GM18868 (cell line): ENCODE data around the gene ADAP1.

Experiments
- ATAC-seq: cut with Tn5 transposase; IDR thresholded peaks from one replicate; pipeline ENCODE4 v1.9.1; 2021; ENCODE audit warnings: mild to moderate bottlenecking, moderate library complexity; ENCODE audit not compliant: unreplicated experiment

Gene ADAP1

GRCh38 chr7:990352-990932, 36.0 kb upstream of the ADAP1 start:
- ATAC-seq = no peak

DNA sequence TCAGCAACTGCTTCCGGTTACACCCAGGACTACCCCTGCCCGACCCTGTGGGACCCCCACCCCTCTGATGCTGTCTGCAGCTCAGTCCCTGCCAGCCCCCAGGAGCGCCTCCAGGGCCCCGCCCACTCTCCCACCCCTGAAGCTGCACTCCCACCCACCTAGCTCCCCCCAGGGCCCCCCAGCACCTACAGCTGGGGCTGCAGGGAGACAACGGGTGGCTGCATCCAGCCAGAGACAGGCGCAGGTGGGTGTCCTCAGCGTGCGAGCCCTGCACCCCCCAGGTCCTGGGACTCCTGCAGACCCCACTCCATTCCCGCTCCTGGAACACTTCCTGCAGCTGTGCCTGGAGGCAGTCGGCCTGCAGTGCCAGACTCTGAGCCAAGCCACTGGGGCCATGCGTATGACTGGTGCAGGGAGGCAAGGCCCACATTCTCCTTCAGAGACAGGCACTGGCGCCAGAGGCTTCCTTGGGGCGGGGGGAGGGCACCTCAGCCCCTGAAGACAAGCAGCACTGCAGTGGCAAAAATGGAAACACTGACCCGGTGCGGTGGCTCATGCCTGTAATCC, 34.6 kb upstream of the ADAP1 start:
- no peak for ATAC-seq

GRCh38 chr7:988426-988911, 34.0 kb upstream of the ADAP1 start:
- peak; percentile 34 for ATAC-seq

DNA sequence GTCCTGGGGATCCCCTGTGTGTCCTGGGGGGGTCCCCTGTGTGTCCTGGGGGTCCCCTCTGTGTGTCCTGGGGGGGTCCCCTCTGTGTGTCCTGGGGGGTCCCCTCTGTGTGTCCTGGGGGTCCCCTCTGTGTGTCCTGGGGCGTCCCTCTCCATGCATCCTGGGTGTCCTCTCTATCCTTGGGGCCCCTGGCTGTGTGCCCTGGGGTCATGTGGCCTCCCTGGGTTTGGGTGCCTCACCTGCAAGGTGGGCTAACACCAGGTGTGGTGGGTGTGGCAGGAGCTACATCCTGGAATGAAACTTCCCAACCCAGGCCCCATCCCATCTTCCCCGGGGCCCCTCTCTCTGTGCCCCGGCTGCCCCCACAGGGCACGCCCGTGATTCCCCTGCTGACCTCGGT, 33.4 kb upstream of the ADAP1 start:
- no peak for ATAC-seq

GRCh38 chr7:986766-987751, 32.6 kb upstream of the ADAP1 start:
- ATAC-seq = no peak

DNA sequence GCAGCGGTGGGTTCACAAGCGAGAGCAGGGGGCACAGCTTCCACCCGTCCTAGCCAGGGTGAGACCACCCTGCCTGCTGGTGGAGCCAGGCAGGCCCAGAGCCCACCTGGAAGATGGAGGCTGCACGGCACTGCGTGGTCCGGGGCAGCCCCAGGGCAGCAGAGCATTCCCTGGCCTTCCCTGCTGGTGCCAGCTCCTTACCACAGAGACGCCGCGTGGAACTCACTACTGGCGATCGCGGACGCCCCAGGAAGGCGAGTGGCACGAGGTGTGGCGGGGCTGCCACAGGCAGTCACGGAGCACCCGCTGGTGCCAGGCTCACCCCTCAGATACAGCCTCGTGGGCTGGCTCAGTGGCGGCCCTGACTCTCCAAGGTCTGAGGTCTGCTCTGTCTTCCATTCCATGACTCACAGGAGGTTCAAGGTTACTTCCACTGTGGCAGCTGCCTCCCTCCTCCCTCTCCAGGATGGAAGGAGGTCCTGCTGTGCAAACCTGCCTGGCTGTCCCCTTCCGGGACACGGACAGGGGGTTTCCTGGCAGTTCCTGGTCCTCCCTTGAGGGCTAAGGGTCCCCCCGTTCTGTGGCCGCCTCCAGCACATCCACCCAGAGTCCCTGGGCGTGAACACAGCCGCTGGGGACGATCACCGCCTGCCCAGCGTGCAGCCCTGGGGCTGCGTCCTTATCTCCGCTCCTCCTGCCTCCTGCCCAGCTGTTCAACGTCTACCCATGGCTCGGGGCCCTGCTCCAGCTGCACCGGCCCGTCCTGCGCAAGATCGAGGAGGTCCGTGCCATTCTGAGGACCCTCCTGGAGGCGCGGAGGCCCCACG, 31.6 kb upstream of the ADAP1 start:
- ATAC-seq = no peak

DNA sequence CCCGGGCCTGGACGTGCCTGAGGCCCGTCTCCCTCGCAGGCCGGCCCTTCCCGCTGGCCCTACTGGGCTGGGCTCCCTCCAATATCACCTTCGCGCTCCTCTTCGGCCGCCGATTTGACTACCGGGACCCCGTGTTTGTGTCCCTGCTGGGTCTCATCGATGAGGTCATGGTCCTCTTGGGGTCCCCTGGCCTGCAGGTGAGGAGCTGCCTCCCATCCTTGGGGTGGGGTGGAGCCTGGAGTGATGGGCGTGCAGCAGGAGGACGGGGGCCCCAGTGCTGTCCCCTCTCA, 30.6 kb upstream of the ADAP1 start:
- ATAC-seq = no peak

DNA sequence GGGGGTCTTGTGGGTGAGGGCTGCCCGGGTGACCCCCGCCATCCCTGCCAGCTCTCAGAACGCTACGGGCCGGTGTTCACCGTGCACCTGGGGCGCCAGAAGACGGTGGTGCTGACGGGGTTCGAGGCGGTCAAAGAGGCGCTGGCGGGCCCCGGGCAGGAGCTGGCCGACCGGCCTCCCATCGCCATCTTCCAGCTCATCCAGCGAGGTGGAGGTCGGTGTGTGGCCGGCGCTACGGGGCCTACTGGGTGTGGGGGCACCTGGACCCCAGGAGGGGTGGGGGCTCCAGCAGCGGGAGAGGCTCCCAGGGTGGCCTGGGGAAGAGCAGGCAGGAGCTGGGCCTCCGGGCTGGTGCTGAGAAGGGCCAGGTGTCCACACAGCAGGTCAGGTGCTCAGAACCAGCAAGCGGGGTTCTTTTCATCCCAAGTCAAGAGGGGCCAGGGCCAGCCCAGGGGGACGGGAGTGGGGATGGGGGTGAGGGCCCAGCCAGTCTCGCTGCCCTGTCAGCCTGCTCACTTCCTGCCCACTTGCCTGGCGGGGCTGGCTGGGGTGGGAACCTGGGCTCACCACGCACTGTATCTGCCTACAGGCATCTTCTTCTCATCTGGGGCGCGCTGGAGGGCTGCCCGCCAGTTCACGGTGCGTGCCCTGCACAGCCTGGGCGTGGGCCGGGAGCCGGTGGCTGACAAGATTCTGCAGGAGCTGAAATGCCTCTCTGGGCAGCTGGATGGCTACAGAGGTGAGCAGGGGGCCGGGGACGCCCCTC, 30.1 kb upstream of the ADAP1 start:
- ATAC-seq = no peak

DNA sequence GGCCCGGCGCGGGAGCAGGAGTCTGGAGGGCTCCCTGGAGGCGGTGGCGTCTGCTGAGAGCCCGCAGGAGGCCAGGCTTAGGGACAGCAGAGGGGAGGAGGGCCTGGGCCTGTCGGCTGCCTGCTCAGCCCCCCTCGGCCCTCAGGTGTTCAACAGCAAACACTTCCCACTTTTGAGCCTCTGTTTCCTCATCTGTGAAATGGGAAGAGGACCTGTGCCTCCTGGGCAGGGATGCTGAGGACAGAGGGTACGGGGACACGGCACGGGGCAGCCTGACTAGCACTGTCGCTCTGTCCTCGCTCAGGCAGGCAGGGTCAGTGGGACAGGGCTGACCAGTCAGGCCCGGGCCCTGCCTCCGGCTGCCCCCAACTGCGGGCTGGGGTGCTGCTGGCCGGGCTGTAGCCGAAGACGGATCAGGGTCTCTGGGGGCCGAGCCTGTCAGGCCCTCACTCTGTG, 29.2 kb upstream of the ADAP1 start:
- no peak for ATAC-seq

DNA sequence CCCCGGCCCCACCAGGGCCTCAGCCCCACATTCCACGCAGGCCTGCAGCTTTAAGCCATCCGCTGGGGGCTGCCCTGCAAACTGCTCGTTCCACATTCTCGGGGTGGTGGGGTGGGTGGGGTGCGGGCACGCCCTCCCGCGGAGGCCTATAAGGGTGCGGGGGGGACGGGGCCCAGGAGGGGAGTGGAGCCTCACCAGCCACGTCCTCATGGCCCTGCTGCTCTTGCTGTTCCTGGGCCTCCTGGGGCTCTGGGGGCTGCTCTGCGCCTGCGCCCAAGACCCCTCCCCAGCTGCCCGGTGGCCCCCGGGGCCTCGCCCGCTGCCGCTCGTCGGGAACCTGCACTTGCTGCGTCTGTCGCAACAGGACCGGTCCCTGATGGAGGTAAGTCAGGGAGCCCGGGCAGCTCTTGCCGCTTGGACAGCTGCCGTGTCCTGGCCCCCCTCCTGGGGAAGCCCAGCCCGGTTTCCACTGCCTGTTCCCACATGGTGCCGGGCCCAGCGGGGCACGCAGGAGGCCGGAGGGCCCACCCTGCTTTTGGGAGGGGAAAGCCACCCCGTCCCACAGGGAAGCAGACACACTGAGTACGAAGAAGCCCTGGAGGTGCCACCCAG, 28.6 kb upstream of the ADAP1 start, which contains the start of gene CYP2W1:
Gene CYP2W1, plus strand, starts transcription at position 178 of the 612 bp plus-strand sequence. Its CDS starts 31 bp downstream, at position 209.
- no peak for ATAC-seq

DNA sequence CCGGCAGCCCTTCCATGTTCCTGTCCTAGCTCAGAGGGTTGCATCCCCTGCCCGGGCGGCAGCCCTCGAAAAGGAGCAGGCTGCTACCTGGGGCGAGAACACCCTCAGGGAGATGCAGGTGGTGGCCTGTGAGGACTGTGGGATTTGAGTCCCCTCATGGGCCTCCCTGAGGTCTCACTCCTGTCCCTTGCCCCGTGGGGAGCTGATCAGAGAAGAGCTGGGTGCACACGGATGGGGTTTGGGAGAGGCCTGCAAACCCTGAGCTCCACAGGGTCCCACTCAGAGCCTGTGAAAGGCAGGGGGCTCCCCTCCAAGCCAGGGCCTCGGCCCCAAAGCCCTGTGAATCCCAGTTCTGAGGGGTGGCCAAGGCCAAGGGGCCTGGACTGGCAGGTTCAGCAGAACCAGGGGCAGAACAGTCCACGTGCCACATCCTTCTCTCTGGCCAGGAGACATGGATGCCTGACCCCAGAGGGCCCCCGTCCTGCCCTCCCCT, 28.1 kb upstream of the ADAP1 start:
- ATAC-seq = no peak

DNA sequence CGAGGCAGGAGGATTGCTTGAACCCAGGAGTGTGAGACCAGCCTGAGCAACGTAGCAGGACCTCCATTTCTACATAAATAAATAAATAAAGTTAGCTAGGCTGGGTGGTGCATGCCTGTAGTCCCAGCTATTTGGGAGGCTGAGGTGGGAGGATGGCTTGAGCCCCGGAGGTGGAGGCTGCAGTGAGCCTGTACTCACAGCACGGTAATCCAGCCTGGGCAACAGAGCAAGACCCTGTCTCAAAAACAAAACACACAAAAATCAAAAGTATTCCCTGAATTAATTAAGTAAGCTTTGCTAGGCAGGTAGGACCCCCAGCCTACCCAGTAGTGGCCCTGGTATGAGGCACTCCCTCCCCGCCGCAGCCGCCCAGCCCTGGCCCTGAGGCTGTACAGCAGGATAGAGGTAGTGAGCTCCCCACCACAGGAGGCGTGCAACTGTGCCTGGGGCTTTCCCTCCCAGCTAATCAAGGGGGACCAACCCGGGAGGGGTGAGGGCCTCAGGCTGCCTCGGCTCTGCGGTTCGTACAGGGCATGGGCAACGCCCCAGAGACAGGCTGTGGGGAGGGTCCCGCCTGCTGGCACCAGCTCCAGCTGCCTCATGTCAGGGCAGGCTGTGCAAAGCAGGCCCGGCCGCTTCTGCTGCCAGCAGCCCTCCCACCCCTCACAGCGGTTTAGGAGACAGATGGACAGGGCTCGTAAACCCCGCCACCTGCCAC, 27.5 kb upstream of the ADAP1 start:
- ATAC-seq = no peak

GRCh38 chr7:979886-980571, 25.5 kb upstream of the ADAP1 start:
- peak; percentile 71 for ATAC-seq

DNA sequence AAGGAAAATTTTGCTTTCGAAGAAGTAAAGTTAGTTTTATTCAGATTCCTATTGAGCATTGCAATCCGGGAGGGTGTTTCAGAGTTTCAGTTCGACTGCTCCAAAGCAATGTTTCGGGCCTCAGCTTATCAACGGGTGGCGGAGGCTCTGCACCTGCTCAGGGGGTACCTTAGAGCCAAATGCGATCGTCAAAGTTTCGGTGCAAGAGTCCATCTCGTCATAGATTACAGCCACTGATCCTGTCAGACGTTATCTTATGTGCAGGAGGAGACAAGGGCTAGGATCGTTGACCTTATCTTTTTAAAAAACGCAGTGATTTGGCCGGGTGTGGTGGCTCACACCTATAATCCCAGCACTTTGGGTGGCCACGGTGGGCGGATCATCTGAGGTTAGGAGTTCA, 24.7 kb upstream of the ADAP1 start:
- no peak for ATAC-seq

- ATAC-seq = no peak
Measured at GRCh38 chr7:978416-979091, 24.1 kb upstream of the ADAP1 start.

DNA sequence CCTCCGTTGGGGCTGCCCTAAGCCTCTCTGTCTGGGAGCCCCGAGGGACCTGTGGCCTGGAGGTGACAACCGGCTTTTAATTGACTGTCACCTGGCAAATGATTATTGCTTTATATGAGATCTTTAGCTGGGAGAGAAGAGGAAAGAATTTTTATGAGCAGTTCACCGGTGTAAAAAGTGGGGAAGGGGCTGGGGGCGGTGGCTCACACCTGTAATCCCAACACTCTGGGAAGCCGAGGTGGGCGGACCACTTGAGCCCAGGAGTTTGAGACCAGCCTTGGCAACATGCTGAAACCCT, 23.5 kb upstream of the ADAP1 start:
- ATAC-seq = no peak

- ATAC-seq = no peak
Measured at GRCh38 chr7:977326-978048, 23.0 kb upstream of the ADAP1 start.
